GM19452 (cell line): ENCODE results near the gene MICAL3.
"Not testable (repeated sequence)": the region's sequence is repeated elsewhere in the genome, so short reads cannot be mapped to it uniquely, and the experiment has no call there.

ENCODE experiments used
- ATAC-seq: cut with Tn5 transposase; IDR thresholded peaks from one replicate; pipeline ENCODE4 v1.9.1; 2021; ENCODE audit not compliant: unreplicated experiment

Gene MICAL3

GRCh38 chr22:17939579-17939978, 84.8 kb downstream of the MICAL3 start:
- no peak for ATAC-seq

- ATAC-seq, result no peak
These were observed 85.3 kb downstream of the MICAL3 start for GRCh38 chr22:17939011-17939410.

- ATAC-seq, result no peak
These were observed 85.9 kb downstream of the MICAL3 start for GRCh38 chr22:17938484-17938924.

- not testable (repeated sequence) for ATAC-seq
These were observed 91.9 kb downstream of the MICAL3 start for GRCh38 chr22:17932457-17932856.

- no peak for ATAC-seq
These were observed 92.9 kb downstream of the MICAL3 start for GRCh38 chr22:17931400-17931825.

GRCh38 chr22:17930455-17931313, 93.7 kb downstream of the MICAL3 start:
- no peak for ATAC-seq

- no peak for ATAC-seq
These were observed 94.5 kb downstream of the MICAL3 start for GRCh38 chr22:17929909-17930308.

GRCh38 chr22:17928391-17928790, 96.0 kb downstream of the MICAL3 start:
- ATAC-seq, result no peak

- ATAC-seq, result no peak
These were observed 97.3 kb downstream of the MICAL3 start for GRCh38 chr22:17927062-17927461.

- no peak for ATAC-seq
These were observed 97.8 kb downstream of the MICAL3 start for GRCh38 chr22:17926516-17926915.

GRCh38 chr22:17925431-17925841, 98.9 kb downstream of the MICAL3 start:
- ATAC-seq, result no peak

- ATAC-seq, result no peak
These were observed 99.5 kb downstream of the MICAL3 start for GRCh38 chr22:17924735-17925364.

- ATAC-seq, result no peak
These were observed 100.3 kb downstream of the MICAL3 start for GRCh38 chr22:17924076-17924475.

GRCh38 chr22:17922925-17923903, 101.1 kb downstream of the MICAL3 start:
- no peak for ATAC-seq

GRCh38 chr22:17921871-17922821, 102.2 kb downstream of the MICAL3 start:
- no peak for ATAC-seq

- ATAC-seq, result no peak
These were observed 103.2 kb downstream of the MICAL3 start for GRCh38 chr22:17920992-17921650.

- ATAC-seq, result no peak
These were observed 104.2 kb downstream of the MICAL3 start for GRCh38 chr22:17920145-17920605.

- ATAC-seq, result no peak
These were observed 104.9 kb downstream of the MICAL3 start for GRCh38 chr22:17919276-17920144.
